Activated CD8-positive, alpha-beta T cell treated with anti-CD3 and anti-CD28 coated beads, Interleukin-2, amount 10 ng/mL, durations not matched to agents 7 days and 5 days (primary cell): ENCODE results near the gene ZNF202. TPM values are rescaled to one million over a fixed set of nuclear protein-coding genes. Genes with fewer than 3 reads are reported as not detected.
"Not testable (repeated sequence)": the region's sequence is repeated elsewhere in the genome, so short reads cannot be mapped to it uniquely, and the experiment has no call there.

Experiments used
- ATAC-seq: fragments of 150-1000 bp; cut with Tn5 transposase; one replicate; pipeline ENCODE4 v1.10.0; 2021; ENCODE audit warnings: moderate library complexity
- CTCF ChIA-PET: fragments of 350-600 bp; sonication (Branson Sonifier 250); formaldehyde crosslinking; loops from one replicate; lab custom pipeline; 2021; ENCODE audit warnings: antibody characterized with exemption; lab: Charles Lee
- POLR2A ChIA-PET: fragments of 350-600 bp; sonication (Branson Sonifier 250); formaldehyde crosslinking; loops from one replicate; lab custom pipeline; 2021; ENCODE audit warnings: antibody characterized with exemption; lab: Charles Lee
- DNase-seq: peaks from one replicate; pipeline ENCODE4 v3.0.0-alpha.2; 2020
- H3K27ac Mint-ChIP-seq: one replicate; pipeline ENCODE4 v1.8.0; 2021; ENCODE audit warnings: mild to moderate bottlenecking, mixed read lengths
- H3K27me3 Mint-ChIP-seq: one replicate; pipeline ENCODE4 v1.8.0; 2021; ENCODE audit warnings: low read depth, mixed read lengths
- H3K36me3 Mint-ChIP-seq: one replicate; pipeline ENCODE4 v1.8.0; 2021; ENCODE audit warnings: low read depth, mixed read lengths
- H3K4me1 Mint-ChIP-seq: one replicate; pipeline ENCODE4 v1.8.0; 2021; ENCODE audit warnings: low read depth, mixed read lengths
- H3K4me3 Mint-ChIP-seq: one replicate; pipeline ENCODE4 v1.8.0; 2021; ENCODE audit warnings: mild to moderate bottlenecking, mixed read lengths
- H3K9me3 Mint-ChIP-seq: one replicate; pipeline ENCODE4 v1.8.0; 2022; ENCODE audit warnings: mixed read lengths; ENCODE audit not compliant: insufficient read depth
- total RNA-seq, 2 experiments: library from RNA; stranded (reverse); gene quantifications; one replicate each; pipeline ENCODE4 v1.2.3, GENCODE V29; 2021

ZNF202 gene
- total RNA-seq, 2 experiments from 2014 or later, result 13.6 to 13.8 TPM

DNA sequence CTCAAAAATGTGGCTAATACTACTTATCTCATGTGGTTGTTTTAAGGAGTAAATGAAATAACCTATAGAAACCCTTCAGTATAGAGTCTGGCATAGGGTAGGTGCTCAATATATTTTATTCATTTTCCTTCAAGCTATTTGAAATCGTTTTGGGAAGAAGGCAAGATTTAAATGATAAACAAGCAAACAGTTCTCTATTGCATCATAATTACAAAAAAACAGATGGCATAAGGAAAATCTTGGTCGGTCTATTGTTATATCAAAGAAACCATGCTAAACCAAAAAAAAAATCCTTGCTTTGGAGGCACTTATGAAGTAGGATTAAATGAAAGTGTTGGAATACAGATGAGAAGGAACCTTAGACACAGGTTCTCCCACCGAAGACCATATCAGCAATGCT, 4.7 kb downstream of the ZNF202 start:
- ChIA-PET CTCF (interaction anchor here (1.5 to 1.9 kb wide), 2 partner anchors 27 to 30 kb away, joined by 3 to 5 read pairs; no protein-coding TSS in a partner anchor), POLR2A (no interaction called here)
- no peak overlapping the region for H3K27ac Mint-ChIP-seq
- no peak for DNase-seq
- no peaks in the 10 kb centered on the region for H3K27me3 Mint-ChIP-seq
- no peak overlapping the region for H3K4me3 Mint-ChIP-seq
- no peak for ATAC-seq
- no peaks in the 10 kb centered on the region for H3K9me3 Mint-ChIP-seq
- H3K4me1 Mint-ChIP-seq, result peaks cover 21% of the 10 kb centered on the region
- H3K36me3 Mint-ChIP-seq, result peaks cover 41% of the 10 kb centered on the region

DNA sequence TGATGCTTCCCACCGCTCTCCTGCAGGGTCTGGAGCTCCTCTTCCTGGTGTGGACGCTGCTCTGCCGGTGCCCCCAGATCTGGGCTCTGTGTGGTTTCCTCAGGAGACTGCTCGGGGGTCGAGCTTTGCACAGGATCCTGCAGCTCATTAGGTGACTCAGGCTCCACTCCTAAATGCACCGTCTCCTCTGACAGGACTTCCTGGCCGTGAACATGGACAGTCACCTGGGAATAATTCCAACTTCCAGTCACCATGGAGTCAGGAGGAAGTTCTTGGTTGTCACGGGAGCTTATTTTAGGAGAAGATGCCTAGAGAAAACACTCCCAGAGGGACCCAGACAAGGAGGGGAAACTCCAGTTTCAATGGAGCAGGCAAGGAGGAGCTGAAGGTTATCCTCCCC, 11.9 kb downstream of the ZNF202 start:
- ATAC-seq (no peak), DNase-seq (no peak)
- H3K27me3 Mint-ChIP-seq, result no peaks in the 10 kb centered on the region
- H3K4me1 Mint-ChIP-seq, result no peaks in the 10 kb centered on the region
- H3K27ac Mint-ChIP-seq, result no peak overlapping the region
- no peak overlapping the region for H3K4me3 Mint-ChIP-seq
- peaks cover 59% of the 10 kb centered on the region for H3K36me3 Mint-ChIP-seq
- ChIA-PET POLR2A (no interaction called here), CTCF (interaction anchor here (1.1 to 3.7 kb wide), 3 partner anchors 11 to 22 kb away, joined by 3 to 11 read pairs (median 5); no protein-coding TSS in a partner anchor)
- H3K9me3 Mint-ChIP-seq, result peaks cover 9% of the 10 kb centered on the region

DNA sequence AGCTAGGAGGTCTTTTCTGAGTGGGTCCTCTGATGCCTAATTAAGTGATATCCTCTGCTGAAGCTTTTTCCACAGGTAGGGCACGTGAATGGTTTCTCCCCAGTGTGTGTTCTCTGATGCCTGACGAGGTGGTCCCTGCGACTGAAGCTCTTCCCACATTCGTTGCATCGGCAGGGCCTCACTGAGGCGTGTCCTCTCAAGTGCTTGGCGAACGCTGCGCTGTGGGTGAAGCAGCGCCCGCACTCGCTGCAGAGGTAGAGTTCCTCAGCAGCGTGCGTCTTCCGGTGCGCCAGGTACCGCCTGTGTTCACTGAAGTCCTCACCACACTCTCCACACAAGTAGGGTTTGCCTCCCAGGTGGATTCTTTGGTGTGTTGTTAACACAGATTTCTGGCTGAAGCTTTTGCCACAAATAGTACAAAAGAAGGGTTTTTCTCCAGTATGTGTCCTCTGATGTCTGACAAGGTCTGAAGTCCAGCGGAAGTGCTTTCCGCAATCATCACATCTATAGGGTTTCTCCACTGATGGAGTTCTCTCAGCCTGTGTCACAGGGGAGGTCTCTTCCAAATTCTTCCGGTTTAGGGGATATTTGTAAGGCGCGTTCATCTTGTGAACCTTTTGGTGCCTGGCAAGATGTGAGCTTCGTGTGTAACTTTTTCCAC, 15.3 kb downstream of the ZNF202 start:
- no peaks in the 10 kb centered on the region for H3K27me3 Mint-ChIP-seq
- no peak overlapping the region for H3K4me3 Mint-ChIP-seq
- H3K9me3 Mint-ChIP-seq, result peaks cover 9% of the 10 kb centered on the region
- H3K27ac Mint-ChIP-seq, result no peak overlapping the region
- ChIA-PET CTCF (interaction anchor here (0.8 kb wide), 1 partner anchor 8 kb away, joined by 3 read pairs; no protein-coding TSS in a partner anchor), POLR2A (no interaction called here)
- DNase-seq, result no peak
- H3K4me1 Mint-ChIP-seq, result no peaks in the 10 kb centered on the region
- H3K36me3 Mint-ChIP-seq, result peaks cover 61% of the 10 kb centered on the region
- no peak for ATAC-seq

DNA sequence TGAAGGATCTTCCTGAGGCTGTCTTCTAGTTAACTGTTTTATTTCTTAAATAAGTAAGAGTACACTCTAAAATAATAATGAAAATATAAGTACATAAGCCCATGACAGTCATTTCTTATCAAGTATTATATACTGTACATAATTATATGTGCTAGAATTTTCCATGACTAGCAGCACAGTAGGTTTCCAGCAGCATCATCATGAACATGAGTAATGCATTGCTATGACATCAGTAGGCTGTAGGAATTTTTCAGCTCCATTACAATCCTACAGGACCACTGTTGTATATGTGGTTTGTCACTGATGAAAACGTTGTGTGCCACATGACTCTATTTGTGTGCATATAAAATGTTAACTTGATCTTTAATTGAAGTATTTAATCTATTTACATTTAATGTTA, 22.0 kb downstream of the ZNF202 start:
- Mint-ChIP-seq H3K4me1 (no peaks in the 10 kb centered on the region), H3K9me3 (no peaks in the 10 kb centered on the region), H3K36me3 (peaks cover 10% of the 10 kb centered on the region), H3K4me3 (no peak overlapping the region), H3K27ac (no peak overlapping the region), H3K27me3 (peaks cover 18% of the 10 kb centered on the region)
- DNase-seq, result no peak
- ChIA-PET POLR2A (no interaction called here), CTCF (interaction anchor here (1.1 to 2.1 kb wide), 4 partner anchors 9 to 139 kb away, joined by 3 to 9 read pairs (median 6); no protein-coding TSS in a partner anchor)
- no peak for ATAC-seq

DNA sequence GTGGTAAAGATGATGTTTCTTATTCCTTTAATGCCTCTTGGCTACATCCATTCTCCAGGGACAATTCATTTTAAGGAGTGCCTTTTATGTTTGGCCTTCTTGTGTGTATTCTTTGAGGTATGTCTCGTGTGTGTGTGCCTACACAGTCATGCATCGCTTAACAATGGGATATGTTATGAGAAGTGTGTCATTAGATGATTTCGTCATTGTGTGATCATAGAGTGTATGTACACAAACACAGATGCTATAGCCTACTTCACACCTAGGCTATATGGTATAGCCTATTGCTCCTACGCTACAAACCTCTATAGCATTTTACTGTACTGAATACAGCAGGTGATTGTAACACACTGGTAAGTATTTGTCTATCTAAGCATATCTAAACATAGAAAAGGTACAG, 23.0 kb downstream of the ZNF202 start:
- DNase-seq (no peak), ATAC-seq (no peak)
- Mint-ChIP-seq H3K27ac (no peak overlapping the region), H3K27me3 (peaks cover 22% of the 10 kb centered on the region), H3K36me3 (peaks cover 5% of the 10 kb centered on the region), H3K4me3 (no peak overlapping the region), H3K4me1 (no peaks in the 10 kb centered on the region), H3K9me3 (no peaks in the 10 kb centered on the region)
- ChIA-PET CTCF (interaction anchor here (2.0 to 2.1 kb wide), 2 partner anchors 8 to 11 kb away, joined by 8 to 9 read pairs; no protein-coding TSS in a partner anchor), POLR2A (no interaction called here)

DNA sequence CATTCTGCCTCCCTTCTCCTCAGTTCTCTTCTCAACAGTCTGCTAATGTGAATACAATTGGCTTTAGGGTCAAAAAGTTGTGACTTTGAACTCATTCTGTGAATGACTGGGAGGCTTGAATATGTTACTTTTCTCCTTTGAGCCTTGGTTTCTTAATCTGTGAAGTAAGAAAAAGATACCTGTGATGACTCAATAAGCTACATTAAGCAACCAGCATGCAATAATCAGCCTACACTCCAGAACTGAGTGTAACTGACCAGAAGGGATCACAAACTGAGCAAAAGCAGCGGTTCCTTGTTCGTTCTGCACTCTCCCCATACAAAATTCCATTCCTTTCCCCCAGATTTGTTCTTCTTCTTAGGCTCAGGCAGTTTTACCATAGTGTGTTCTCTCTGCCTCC, 23.4 kb downstream of the ZNF202 start:
- Mint-ChIP-seq H3K4me1 (no peaks in the 10 kb centered on the region), H3K4me3 (no peak overlapping the region), H3K27ac (no peak overlapping the region), H3K36me3 (peaks cover 1% of the 10 kb centered on the region), H3K27me3 (peaks cover 22% of the 10 kb centered on the region), H3K9me3 (no peaks in the 10 kb centered on the region)
- ATAC-seq (no peak), DNase-seq (no peak)
- POLR2A ChIA-PET, result no interaction called here
- CTCF ChIA-PET, result no interaction called here

DNA sequence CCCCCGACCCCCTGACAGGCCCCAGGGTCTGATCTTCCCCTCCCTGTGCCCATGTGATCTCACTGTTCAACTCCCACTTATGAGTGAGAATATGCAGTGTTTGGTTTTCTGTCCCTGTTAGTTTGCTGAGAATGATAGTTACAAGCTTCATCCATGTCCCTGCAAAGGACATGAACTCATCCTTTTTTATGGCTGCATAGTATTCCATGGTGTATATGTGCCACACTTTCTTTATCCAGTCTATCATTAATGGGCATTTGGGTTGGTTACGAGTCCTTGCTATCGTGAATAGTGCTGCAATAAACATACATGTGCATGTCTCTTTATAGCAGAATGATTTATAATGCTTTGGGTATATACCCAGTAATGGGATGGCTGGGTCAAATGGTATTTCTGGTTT, 28.8 kb downstream of the ZNF202 start:
- H3K4me3 Mint-ChIP-seq, H3K4me1 Mint-ChIP-seq, H3K27ac Mint-ChIP-seq, ATAC-seq, H3K9me3 Mint-ChIP-seq, POLR2A ChIA-PET, H3K36me3 Mint-ChIP-seq, DNase-seq: not testable (repeated sequence)
- peaks cover 29% of the 10 kb centered on the region for H3K27me3 Mint-ChIP-seq
- CTCF ChIA-PET, result interaction anchor here (1.0 to 3.8 kb wide), 5 partner anchors 10 to 83 kb away, joined by 3 to 37 read pairs (median 7); no protein-coding TSS in a partner anchor

DNA sequence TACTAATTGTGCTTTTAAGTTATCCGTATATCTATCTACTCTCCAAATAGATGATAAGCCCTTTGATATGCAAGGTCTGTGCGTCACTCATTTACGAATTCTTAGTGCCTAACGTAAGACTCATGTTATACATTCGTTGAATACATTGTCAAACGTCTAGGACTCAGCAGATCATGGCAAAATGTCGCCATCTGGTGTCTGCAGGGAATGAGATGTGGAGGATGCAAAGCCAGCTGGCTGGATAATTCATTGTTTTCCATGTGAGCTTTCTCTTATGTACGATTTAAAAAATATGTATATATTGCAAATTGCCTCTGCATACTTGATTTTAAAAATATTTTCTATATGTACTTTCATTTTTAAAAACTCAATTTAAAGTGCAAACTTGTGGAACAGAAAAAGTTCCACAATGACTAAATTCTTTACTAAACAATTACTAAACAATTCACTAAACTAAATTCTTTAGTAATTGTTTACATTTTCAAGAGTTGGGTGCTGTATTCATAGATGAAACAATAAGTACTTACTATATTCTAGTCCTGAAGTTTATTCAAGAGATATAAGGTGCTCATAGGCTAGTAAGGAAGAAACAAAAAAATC, 33.8 kb downstream of the ZNF202 start:
- Mint-ChIP-seq H3K4me3 (no peak overlapping the region), H3K9me3 (no peaks in the 10 kb centered on the region), H3K27me3 (peaks cover 6% of the 10 kb centered on the region), H3K4me1 (no peaks in the 10 kb centered on the region), H3K36me3 (no peaks in the 10 kb centered on the region), H3K27ac (no peak overlapping the region)
- ChIA-PET CTCF (interaction anchor here (0.6 to 3.4 kb wide), 32 partner anchors 9 to 1012 kb away, joined by 3 to 42 read pairs (median 4); partner anchors contain the start of gene SCN3B), POLR2A (interaction anchor here (1.0 kb wide), 1 partner anchor 66 kb away, joined by 3 read pairs; no protein-coding TSS in a partner anchor)
- ATAC-seq, result peak; percentile 65
- DNase-seq, result peak; percentile 70

DNA sequence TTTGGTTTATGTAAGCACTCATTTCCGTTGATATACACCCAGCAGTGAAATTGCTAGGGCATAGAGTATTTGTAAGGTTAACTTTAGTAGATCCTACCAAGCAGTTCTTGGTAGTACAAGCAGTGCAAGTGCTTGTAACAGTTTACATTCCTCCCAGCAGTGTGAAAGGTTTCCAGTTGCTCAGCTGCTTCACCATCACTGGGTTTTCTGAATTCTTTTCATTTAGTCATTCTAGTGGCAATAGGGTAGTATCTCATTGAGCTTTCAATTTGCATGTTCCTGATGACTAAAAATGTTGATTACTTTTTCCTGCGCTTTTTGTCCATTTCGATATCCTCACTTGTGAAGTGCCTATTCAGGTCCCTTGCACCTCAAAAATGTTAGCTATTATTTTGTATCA, 34.3 kb downstream of the ZNF202 start:
- H3K4me1 Mint-ChIP-seq, result no peaks in the 10 kb centered on the region
- H3K4me3 Mint-ChIP-seq, result no peak overlapping the region
- no peaks in the 10 kb centered on the region for H3K36me3 Mint-ChIP-seq
- no peaks in the 10 kb centered on the region for H3K9me3 Mint-ChIP-seq
- DNase-seq, result no peak
- no peak for ATAC-seq
- no peak overlapping the region for H3K27ac Mint-ChIP-seq
- peaks cover 3% of the 10 kb centered on the region for H3K27me3 Mint-ChIP-seq
- ChIA-PET POLR2A (interaction anchor here (1.0 kb wide), 1 partner anchor 66 kb away, joined by 3 read pairs; no protein-coding TSS in a partner anchor), CTCF (interaction anchor here (0.6 to 3.4 kb wide), 27 partner anchors 9 to 135 kb away, joined by 3 to 42 read pairs (median 4); partner anchors contain the start of gene SCN3B)

DNA sequence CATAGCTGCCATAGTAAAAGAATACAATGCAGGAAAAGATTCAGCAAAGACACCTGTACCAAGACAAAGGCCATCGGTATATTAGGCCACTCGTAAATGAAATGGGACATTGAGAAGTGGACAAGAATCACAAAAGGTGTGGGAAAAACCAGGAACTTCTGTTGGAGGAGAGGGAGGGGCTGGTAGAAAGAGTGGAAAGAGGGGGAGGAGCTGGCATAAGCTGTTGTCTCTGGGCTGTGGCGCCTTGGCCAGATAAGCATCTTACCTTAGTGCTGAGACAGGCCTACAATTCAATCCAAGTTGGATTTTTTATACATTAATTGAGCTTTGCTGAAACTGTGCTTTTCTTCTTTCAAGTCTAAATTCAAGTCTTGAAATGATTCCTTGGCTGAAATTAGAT, 37.1 kb downstream of the ZNF202 start:
- no peaks in the 10 kb centered on the region for H3K9me3 Mint-ChIP-seq
- no peak overlapping the region for H3K27ac Mint-ChIP-seq
- H3K36me3 Mint-ChIP-seq, result no peaks in the 10 kb centered on the region
- ChIA-PET POLR2A (no interaction called here), CTCF (interaction anchor here (1.2 kb wide), 1 partner anchor 62 kb away, joined by 4 read pairs; no protein-coding TSS in a partner anchor)
- peaks cover 3% of the 10 kb centered on the region for H3K27me3 Mint-ChIP-seq
- DNase-seq (no peak), ATAC-seq (no peak)
- no peaks in the 10 kb centered on the region for H3K4me1 Mint-ChIP-seq
- no peak overlapping the region for H3K4me3 Mint-ChIP-seq

DNA sequence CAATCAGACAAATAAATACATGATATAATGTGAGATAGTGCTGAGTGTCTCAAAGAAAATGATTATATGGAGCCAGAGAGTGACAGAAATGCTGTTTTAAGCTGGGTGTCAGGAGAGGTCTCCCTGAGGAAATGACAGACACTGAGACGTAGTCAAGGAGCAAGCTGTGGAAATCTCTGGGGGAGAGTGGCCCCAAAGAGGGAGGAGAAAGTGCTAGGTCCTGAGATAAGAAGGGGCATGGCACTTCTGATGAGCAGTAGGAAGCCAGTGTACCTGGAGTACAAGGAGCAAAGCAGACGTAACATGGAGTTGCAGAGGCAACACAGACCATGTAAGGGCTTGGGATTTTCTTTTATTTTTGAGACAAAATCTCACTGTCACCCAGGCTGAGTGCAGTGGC, 38.8 kb downstream of the ZNF202 start:
- CTCF ChIA-PET, result interaction anchor here (1.9 kb wide), 1 partner anchor 9 kb away, joined by 7 read pairs; no protein-coding TSS in a partner anchor

More for the DNA sequence above, 38.8 kb downstream of the ZNF202 start:
- Mint-ChIP-seq H3K36me3 (no peaks in the 10 kb centered on the region), H3K4me3 (no peak overlapping the region), H3K4me1 (no peaks in the 10 kb centered on the region), H3K27ac (no peak overlapping the region), H3K27me3 (peaks cover 11% of the 10 kb centered on the region), H3K9me3 (no peaks in the 10 kb centered on the region)
- POLR2A ChIA-PET, result interaction anchor here (1.3 kb wide), 1 partner anchor 22 kb away, joined by 3 read pairs; no protein-coding TSS in a partner anchor
- no peak for DNase-seq
- ATAC-seq, result no peak
